NCI-H146 (cell line): ENCODE data around the gene TXNRD2.
"Not testable (repeated sequence)": the region's sequence is repeated elsewhere in the genome, so short reads cannot be mapped to it uniquely, and the experiment has no call there.

Source experiments
- DNase-seq: peaks from one replicate; lab custom pipeline; 2025; lab: John Stamatoyannopoulos, UW

TXNRD2 gene

DNA sequence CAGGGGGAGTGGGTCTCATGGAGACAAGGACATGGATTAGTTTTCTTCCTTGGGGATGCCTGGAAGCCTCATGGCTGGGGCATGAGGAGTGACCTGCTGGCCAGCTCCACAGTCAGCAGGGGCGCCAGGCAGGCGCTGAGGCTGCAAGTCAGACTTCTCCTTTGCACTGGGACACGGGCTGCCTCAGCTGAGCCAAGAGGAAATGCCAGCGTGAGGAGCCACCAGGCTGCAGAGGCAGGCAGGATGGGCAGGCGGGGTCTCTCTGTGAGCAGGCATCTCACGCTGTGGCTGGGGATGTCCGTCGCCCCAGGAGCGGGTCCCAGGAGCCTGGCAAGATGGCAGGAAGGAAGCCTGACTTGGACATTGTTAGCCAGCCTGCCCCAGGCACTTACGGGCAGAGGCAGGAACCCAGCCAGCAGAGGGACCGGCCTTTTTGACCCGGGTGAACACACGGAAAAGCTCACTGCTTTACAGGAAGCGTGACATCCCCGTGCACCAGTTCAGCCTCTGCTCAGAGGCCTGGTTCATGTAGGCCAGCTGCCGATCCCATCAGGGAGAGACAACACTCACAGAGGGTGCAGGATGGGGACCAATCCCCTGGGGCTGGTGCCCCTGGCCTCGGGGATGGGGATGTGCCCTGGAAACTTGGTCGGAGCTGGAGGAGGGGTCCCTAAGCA is 97.1 kb downstream of the TXNRD2 start:
- no peak for DNase-seq

DNA sequence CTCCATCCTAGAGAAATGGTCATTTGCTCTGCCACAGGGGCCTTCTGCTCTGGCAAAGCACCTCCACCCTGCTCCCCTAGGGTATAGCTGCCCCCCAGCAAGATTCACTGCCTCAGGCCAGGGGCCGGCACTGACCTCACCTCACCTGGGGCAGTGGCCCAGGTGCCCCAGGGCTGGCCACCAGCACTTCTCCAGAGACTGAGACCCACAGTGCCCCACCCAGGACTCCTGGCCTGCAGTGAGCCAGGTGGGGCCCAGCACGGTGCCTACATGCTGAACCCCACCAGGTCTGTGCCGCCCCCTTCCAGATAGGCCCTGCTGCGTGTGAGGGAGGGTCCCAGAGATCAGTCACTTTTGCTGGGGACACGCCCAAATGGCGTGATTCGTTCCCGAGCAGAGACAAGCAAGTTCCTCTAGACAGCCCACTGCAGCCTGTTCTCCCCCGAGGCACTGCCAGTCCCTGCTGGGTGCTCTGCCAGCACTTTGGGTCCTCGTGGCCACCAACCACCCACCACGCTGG is 97.7 kb downstream of the TXNRD2 start:
- no peak for DNase-seq

GRCh38 chr22:19843107-19843856 is 98.3 kb downstream of the TXNRD2 start:
- peak; percentile 69 for DNase-seq

GRCh38 chr22:19842393-19843106 is 99.1 kb downstream of the TXNRD2 start:
- peak; percentile 42 for DNase-seq

- DNase-seq = no peak
Observed at GRCh38 chr22:19841641-19842392, 99.8 kb downstream of the TXNRD2 start.

- no peak for DNase-seq
Observed at GRCh38 chr22:19840955-19841640, 100.5 kb downstream of the TXNRD2 start.

DNA sequence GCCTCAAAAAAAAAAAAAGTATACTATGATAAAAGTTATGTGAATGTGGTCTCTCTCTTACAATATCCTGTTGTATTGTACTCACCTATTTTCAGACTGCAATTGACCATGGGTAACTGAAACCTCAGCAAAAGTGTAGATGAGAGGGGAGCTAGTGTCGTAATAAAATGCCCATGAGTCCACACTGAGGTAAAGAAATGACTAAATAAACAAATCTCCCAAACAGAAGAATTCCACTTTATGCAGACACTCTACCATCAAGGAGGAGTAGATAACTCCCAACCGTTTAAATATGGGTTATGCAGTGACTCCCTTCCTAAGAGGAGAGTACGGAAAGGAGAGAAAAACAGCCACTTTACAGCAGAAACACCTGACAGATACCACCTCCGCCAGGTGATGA is 101.6 kb downstream of the TXNRD2 start:
- no peak for DNase-seq

- no peak for DNase-seq
Observed at GRCh38 chr22:19837915-19838314, 103.7 kb downstream of the TXNRD2 start.

- DNase-seq = no peak
Observed at GRCh38 chr22:19836512-19836911, 105.1 kb downstream of the TXNRD2 start.

GRCh38 chr22:19834599-19834998 is 107.0 kb downstream of the TXNRD2 start:
- no peak for DNase-seq

GRCh38 chr22:19833327-19833726 is 108.3 kb downstream of the TXNRD2 start:
- DNase-seq = not testable (repeated sequence)

DNA sequence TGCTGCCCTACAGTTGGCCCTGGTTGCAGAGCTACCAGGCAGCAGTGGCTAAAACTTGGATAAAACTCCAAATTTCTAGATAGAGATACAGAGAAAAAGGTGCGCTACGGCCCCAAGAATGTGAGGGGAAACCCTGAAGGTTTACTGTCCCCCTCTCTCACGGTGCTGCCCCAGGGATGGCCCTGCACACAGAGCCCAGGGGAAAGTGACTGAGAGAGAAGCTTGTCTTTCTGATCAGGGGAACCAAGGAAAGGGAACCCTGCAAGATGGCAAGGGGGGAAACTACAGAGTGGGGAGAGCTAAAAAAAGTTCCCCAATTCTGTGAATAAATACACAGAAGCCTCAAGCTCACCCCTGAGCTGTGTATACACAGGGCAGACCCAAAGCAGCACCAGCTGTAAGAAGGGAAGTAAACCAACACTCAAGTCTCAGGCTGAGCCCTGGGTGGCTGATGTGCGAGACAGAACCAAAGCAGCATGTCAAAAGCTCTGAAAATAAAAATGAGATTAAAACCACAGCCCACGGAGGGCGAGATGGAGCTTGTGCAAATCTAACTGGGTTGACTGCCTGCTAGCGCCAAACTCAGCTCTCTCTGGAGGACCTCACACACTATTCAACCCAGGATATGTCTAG is 109.0 kb downstream of the TXNRD2 start:
- DNase-seq = no peak

GRCh38 chr22:19831979-19832378 is 109.6 kb downstream of the TXNRD2 start:
- not testable (repeated sequence) for DNase-seq

DNA sequence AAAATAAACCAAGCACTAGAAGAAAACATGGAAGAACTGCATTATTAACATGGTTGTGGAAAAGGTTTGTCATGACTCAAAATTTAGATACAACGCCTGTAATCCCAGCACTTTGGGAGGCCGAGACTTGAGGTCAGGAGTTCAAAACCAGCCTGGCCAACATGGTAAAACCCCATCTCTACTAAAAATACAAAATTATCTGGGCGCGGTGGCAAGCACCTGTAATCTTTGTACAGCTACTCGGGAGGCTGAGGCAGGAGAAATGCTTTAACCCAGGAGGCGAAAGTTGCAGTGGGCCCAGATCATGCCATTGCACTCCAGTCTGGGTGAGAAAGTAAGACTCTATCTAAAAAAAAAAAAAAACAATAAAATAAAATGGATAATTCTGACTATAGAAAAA is 110.6 kb downstream of the TXNRD2 start:
- no peak for DNase-seq

DNA sequence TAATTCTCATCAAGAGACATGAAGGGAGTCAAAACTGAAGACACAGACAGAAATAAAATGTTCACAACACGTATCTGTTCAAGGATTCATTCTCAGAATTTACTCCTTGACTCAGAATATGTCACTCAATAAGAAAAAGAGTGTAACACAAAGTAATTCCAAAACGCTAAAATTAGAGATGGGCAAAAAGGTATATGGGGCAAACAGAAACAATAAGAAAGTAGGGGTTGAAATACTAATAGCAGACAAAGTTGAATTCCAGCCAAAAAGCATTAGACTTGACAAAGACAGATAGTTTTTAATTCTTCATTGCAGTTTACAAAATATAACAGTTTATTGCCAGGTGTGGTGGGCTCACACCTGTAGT is 113.6 kb downstream of the TXNRD2 start:
- no peak for DNase-seq

DNA sequence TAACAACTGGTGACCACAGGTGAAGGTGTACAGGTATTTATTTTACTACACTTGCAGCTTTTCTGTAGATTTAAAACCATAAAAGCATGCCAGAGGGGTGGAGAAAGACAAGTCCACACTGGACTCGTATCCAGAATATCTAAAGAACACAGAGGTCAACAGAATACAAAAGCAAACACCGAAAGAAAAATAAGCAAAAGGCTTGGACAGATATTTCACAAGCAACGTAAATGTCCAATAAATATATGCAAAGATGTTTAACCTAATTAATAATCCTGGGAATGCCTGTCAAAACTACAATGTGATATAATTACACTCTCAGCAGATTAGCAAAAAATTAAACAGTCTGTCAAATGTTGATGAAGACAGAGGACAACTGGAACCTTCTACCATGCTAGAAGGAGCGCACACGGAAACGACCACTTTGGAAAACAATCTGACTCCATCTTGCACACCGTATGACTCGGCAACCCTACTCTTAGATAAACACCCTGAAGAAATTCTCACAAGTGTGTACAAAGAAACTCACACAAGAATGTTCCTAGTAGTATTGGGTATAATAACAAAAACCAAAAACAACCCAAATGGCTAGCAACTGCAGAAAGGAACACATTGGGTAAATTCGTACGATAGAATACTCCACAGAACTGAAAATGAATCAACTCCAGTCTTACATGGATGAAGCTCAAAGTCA is 114.1 kb downstream of the TXNRD2 start:
- no peak for DNase-seq

GRCh38 chr22:19826619-19826950 is 115.0 kb downstream of the TXNRD2 start:
- no peak for DNase-seq

DNA sequence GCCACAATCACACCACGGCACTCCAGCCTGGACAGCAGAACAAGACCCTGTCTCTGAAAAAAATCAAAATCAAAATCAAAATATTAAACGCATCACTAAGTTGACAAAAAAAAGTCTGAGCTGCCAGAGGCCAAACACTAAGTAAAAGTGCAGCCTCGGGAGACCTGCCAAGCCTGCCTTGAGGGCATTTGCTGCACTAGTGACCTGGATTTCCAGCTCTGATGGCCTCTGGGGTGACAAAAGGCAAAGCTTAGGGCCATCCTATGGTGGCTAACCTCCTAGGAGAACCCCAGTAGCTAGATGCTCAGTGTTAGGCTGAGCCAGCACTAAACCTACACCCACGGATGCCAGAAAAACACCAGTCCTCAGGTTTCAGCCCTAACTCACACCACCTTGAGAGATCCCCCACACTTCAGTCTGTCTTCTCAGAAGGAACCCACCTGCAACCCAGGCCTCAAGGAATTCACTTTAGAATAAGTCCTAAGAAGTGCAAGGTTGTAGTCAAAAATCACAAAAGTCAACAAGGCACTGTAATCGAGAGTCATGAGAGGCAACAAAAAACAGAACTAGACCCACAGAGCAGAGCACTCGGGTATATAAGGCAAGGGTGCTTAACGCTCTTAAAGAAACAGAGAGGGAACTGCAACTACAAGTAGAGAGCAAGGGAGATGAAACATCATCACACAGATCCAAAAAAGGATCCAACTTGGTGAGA is 115.6 kb downstream of the TXNRD2 start:
- no peak for DNase-seq
